HEK293 (cell line): Measurements from ENCODE around the gene FBN2.

Experiments used
- MYNN ChIP-seq: fragments of 450-650 bp; formaldehyde crosslinking; IDR thresholded peaks from 2 replicates; pipeline ENCODE4 v1.5.1; 2016; ENCODE audit warnings: missing biosample characterization, missing genetic modification characterization, borderline replicate concordance
- ZNF510 ChIP-seq: fragments of 450-650 bp; formaldehyde crosslinking; IDR thresholded peaks from 2 replicates; pipeline ENCODE4 v1.5.1; 2018; ENCODE audit warnings: mild to moderate bottlenecking, missing genetic modification characterization, missing biosample characterization; ENCODE audit not compliant: insufficient replicate concordance
- ZNF571 ChIP-seq: fragments of 450-650 bp; formaldehyde crosslinking; IDR thresholded peaks from 2 replicates; pipeline ENCODE4 v1.5.0; 2017; ENCODE audit warnings: missing biosample characterization, missing genetic modification characterization
- ZNF768 ChIP-seq: fragments of 450-650 bp; formaldehyde crosslinking; IDR thresholded peaks from 2 replicates; pipeline ENCODE4 v1.5.1; 2018; ENCODE audit warnings: missing biosample characterization, mild to moderate bottlenecking, missing genetic modification characterization

DNA sequence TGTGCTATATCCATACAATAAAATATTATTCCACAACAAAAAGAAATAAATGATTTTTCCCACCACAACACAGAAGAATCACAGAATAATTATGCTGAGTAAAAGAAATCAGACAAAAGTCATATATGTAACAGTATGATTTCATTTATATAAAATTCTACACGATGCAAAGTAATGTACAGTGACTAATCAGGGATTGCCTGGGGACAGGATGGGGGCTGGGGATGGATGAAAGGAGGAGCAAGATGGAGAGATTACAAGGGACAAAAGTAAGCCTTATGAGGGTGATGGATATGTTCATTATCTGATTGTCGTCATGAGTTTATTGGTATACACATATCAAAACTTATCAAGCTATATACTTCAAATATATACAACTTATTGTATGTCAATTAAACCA lies 154.0 kb downstream of the FBN2 start:
- TF ChIP-seq MYNN (tag by site-specific recombination): no peak
- no peak for TF ChIP-seq ZNF571 (tag by site-specific recombination)
- no peak for TF ChIP-seq ZNF768 (tag by site-specific recombination)
- no peak for TF ChIP-seq ZNF510
